ENCODE results near the gene TMEM121B. TPM values are rescaled to one million over a fixed set of nuclear protein-coding genes. Genes with fewer than 3 reads are reported as not detected.

Gene TMEM121B
- total and polyA plus RNA-seq, 2 experiments from 2014 or later, result 2.0 to 7.2 TPM

DNA sequence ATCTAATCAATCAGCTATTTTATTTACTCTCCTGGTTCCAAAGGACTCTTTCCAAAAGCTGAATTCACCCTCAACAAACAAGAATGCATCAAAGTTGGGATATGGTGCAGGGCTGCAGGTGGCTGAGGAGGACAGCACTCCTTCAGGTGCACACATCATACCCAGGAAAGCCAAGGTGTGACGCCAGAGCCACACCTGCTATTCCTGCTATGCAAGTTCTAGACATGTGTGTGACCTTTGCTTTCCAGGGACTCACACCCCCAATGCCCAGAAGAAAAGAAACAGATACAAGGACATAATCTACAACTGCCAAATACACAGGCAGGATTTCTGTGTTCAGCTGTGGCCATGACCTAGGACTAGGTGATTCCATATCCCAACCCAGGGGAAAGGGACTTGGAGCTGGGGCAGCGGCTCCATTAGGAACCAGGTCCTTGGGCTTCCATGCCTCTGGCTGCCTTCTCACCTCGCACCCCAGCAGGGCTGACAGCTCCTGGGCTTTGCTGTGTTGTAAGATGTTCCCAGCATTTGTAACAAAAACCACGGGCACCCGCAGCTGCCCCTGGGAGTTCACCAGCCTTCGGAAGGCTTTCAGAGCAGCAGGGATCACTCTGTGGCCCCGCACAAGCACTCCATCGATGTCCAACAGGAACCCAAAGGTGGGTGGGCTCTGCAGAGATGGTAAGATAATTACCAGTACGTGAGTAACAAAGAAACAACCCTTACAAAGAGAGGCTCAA, 28.1 kb upstream of the TMEM121B start:
- Mint-ChIP-seq H3K9me3 (peaks cover 4% of the 10 kb centered on the region; the same call in 1 of the 3 replicates), H3K4me1 (peaks cover 9% of the 10 kb centered on the region), H3K4me3 (no peak overlapping the region), H3K27me3 (ENCODE audit: insufficient read depth, low read depth, poor library complexity) (no peaks in the 10 kb centered on the region), H3K27ac (no peak overlapping the region), H3K36me3 (ENCODE audit: low read depth) (peaks cover 25% of the 10 kb centered on the region)
- DNase-seq (ENCODE audit: low spot score) (no peak), ATAC-seq (no peak)
- H3K9me2 ChIP-seq (ENCODE audit: insufficient read depth), result no peaks in the 10 kb centered on the region
- H3K4me1 ChIP-seq (ENCODE audit: insufficient read depth), result no peaks in the 10 kb centered on the region
- H3K4me2 ChIP-seq, result no peak overlapping the region
- peaks cover 52% of the 10 kb centered on the region for H4K20me1 ChIP-seq (replicated peaks; ENCODE audit: insufficient read depth)
- no peak overlapping the region for H3K4me3 ChIP-seq
- TF ChIP-seq NANOG (IDR thresholded peaks at IDR 0.05; ENCODE audit: borderline replicate concordance) (no peak), CREB1 (CRISPR knock-in tag; IDR thresholded peaks at IDR 0.05; ENCODE audit: low read depth) (no peak), JUNB (IDR thresholded peaks at IDR 0.05; ENCODE audit: unreplicated experiment) (no peak), STAT1 (IDR thresholded peaks at IDR 0.05; ENCODE audit: unreplicated experiment) (no peak), EZH2 (IDR thresholded peaks at IDR 0.05; ENCODE audit: low read depth, unreplicated experiment) (no peak), ZNF331 (CRISPR knock-in tag; IDR thresholded peaks at IDR 0.05; ENCODE audit: low read depth) (no peak), ZNF114 (CRISPR knock-in tag; IDR thresholded peaks at IDR 0.05) (no peak), POLR2AphosphoS5 (IDR thresholded peaks at IDR 0.05; ENCODE audit: low read depth) (no peak), EZH2phosphoT487 (IDR thresholded peaks at IDR 0.05; ENCODE audit: unreplicated experiment) (no peak)
- TF ChIP-seq, protein P1, sequence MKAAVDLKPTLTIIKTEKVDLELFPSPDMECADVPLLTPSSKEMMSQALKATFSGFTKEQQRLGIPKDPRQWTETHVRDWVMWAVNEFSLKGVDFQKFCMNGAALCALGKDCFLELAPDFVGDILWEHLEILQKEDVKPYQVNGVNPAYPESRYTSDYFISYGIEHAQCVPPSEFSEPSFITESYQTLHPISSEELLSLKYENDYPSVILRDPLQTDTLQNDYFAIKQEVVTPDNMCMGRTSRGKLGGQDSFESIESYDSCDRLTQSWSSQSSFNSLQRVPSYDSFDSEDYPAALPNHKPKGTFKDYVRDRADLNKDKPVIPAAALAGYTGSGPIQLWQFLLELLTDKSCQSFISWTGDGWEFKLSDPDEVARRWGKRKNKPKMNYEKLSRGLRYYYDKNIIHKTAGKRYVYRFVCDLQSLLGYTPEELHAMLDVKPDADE (IDR thresholded peaks at IDR 0.05), result no peak
- TF ChIP-seq, protein P2, sequence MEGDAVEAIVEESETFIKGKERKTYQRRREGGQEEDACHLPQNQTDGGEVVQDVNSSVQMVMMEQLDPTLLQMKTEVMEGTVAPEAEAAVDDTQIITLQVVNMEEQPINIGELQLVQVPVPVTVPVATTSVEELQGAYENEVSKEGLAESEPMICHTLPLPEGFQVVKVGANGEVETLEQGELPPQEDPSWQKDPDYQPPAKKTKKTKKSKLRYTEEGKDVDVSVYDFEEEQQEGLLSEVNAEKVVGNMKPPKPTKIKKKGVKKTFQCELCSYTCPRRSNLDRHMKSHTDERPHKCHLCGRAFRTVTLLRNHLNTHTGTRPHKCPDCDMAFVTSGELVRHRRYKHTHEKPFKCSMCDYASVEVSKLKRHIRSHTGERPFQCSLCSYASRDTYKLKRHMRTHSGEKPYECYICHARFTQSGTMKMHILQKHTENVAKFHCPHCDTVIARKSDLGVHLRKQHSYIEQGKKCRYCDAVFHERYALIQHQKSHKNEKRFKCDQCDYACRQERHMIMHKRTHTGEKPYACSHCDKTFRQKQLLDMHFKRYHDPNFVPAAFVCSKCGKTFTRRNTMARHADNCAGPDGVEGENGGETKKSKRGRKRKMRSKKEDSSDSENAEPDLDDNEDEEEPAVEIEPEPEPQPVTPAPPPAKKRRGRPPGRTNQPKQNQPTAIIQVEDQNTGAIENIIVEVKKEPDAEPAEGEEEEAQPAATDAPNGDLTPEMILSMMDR (conservative IDR thresholded peaks at IDR 0.05; ENCODE audit: low read depth in 2 of 2), result no peak
- TF ChIP-seq, protein P3, sequence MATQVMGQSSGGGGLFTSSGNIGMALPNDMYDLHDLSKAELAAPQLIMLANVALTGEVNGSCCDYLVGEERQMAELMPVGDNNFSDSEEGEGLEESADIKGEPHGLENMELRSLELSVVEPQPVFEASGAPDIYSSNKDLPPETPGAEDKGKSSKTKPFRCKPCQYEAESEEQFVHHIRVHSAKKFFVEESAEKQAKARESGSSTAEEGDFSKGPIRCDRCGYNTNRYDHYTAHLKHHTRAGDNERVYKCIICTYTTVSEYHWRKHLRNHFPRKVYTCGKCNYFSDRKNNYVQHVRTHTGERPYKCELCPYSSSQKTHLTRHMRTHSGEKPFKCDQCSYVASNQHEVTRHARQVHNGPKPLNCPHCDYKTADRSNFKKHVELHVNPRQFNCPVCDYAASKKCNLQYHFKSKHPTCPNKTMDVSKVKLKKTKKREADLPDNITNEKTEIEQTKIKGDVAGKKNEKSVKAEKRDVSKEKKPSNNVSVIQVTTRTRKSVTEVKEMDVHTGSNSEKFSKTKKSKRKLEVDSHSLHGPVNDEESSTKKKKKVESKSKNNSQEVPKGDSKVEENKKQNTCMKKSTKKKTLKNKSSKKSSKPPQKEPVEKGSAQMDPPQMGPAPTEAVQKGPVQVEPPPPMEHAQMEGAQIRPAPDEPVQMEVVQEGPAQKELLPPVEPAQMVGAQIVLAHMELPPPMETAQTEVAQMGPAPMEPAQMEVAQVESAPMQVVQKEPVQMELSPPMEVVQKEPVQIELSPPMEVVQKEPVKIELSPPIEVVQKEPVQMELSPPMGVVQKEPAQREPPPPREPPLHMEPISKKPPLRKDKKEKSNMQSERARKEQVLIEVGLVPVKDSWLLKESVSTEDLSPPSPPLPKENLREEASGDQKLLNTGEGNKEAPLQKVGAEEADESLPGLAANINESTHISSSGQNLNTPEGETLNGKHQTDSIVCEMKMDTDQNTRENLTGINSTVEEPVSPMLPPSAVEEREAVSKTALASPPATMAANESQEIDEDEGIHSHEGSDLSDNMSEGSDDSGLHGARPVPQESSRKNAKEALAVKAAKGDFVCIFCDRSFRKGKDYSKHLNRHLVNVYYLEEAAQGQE (IDR thresholded peaks at IDR 0.05; ENCODE audit: unreplicated experiment), result no peak
- TF ChIP-seq, protein P4, sequence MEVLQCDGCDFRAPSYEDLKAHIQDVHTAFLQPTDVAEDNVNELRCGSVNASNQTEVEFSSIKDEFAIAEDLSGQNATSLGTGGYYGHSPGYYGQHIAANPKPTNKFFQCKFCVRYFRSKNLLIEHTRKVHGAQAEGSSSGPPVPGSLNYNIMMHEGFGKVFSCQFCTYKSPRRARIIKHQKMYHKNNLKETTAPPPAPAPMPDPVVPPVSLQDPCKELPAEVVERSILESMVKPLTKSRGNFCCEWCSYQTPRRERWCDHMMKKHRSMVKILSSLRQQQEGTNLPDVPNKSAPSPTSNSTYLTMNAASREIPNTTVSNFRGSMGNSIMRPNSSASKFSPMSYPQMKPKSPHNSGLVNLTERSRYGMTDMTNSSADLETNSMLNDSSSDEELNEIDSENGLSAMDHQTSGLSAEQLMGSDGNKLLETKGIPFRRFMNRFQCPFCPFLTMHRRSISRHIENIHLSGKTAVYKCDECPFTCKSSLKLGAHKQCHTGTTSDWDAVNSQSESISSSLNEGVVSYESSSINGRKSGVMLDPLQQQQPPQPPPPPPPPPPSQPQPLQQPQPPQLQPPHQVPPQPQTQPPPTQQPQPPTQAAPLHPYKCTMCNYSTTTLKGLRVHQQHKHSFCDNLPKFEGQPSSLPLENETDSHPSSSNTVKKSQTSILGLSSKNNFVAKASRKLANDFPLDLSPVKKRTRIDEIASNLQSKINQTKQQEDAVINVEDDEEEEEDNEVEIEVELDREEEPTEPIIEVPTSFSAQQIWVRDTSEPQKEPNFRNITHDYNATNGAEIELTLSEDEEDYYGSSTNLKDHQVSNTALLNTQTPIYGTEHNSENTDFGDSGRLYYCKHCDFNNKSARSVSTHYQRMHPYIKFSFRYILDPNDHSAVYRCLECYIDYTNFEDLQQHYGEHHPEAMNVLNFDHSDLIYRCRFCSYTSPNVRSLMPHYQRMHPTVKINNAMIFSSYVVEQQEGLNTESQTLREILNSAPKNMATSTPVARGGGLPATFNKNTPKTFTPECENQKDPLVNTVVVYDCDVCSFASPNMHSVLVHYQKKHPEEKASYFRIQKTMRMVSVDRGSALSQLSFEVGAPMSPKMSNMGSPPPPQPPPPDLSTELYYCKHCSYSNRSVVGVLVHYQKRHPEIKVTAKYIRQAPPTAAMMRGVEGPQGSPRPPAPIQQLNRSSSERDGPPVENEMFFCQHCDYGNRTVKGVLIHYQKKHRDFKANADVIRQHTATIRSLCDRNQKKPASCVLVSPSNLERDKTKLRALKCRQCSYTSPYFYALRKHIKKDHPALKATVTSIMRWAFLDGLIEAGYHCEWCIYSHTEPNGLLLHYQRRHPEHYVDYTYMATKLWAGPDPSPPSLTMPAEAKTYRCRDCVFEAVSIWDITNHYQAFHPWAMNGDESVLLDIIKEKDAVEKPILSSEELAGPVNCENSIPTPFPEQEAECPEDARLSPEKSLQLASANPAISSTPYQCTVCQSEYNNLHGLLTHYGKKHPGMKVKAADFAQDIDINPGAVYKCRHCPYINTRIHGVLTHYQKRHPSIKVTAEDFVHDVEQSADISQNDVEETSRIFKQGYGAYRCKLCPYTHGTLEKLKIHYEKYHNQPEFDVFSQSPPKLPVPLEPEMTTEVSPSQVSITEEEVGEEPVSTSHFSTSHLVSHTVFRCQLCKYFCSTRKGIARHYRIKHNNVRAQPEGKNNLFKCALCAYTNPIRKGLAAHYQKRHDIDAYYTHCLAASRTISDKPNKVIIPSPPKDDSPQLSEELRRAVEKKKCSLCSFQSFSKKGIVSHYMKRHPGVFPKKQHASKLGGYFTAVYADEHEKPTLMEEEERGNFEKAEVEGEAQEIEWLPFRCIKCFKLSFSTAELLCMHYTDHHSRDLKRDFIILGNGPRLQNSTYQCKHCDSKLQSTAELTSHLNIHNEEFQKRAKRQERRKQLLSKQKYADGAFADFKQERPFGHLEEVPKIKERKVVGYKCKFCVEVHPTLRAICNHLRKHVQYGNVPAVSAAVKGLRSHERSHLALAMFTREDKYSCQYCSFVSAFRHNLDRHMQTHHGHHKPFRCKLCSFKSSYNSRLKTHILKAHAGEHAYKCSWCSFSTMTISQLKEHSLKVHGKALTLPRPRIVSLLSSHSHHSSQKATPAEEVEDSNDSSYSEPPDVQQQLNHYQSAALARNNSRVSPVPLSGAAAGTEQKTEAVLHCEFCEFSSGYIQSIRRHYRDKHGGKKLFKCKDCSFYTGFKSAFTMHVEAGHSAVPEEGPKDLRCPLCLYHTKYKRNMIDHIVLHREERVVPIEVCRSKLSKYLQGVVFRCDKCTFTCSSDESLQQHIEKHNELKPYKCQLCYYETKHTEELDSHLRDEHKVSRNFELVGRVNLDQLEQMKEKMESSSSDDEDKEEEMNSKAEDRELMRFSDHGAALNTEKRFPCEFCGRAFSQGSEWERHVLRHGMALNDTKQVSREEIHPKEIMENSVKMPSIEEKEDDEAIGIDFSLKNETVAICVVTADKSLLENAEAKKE (CRISPR knock-in tag; IDR thresholded peaks at IDR 0.05), result no peak
- no peaks in the 10 kb centered on the region for H3F3A ChIP-seq (replicated peaks; ENCODE audit: low read depth)
- no peaks in the 10 kb centered on the region for H3K27me3 ChIP-seq (ENCODE audit: insufficient read depth)
- H2AFZ ChIP-seq, result no peak overlapping the region
- no peaks in the 10 kb centered on the region for H3K36me3 ChIP-seq (ENCODE audit: insufficient read depth)
- H3K79me2 ChIP-seq (replicated peaks; ENCODE audit: insufficient read depth), result peaks cover 75% of the 10 kb centered on the region
- H3K27ac ChIP-seq (ENCODE audit: low read depth), result no peak overlapping the region

All from GM23338 (cell line).